Astrocyte of the cerebellum (primary cell): ENCODE measurements around the gene CXorf65.

Source experiments
- DNase-seq: peaks from one replicate; pipeline ENCODE4 v3.0.0-alpha.2; 2011; ENCODE audit warnings: low read depth
- H3K4me3 ChIP-seq: 2 replicates; pipeline ENCODE4 v1.5.1; 2011; ENCODE audit warnings: mild to moderate bottlenecking, low read depth, low read length, moderate library complexity
- CTCF ChIP-seq: IDR thresholded peaks from 2 replicates; pipeline ENCODE4 v1.5.1; 2012; ENCODE audit warnings: low read length, low read depth, moderate library complexity, mild to moderate bottlenecking; ENCODE audit errors: missing control alignments
- in situ Hi-C: cut with HindIII; loops from 2 replicates; pipeline ENCODE4 v1.10.0; 2017; ENCODE audit warnings: low sequenced_read_pairs

The CXorf65 gene

DNA sequence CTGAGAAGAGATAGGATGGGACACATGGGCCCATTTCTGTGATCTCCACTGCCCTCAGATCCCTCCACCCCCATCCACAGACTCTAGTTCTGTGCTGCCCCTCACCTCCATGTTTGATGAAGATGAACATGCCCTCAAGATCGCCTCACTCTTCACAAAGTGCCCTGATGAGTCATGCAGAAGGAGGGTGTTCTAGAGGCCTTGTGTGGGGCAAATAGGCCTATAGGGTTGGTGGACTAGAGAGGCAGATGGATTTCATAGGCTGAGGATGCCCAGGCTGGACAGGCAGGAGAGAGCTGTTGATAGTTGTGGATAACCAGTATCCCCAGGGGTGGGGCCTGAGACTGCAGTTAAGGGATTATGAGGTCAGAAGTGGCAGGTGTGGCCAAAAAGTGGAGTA is at the start of gene CXorf65:
TSS of gene CXorf65 (minus strand) at position 314 of the 400 bp plus-strand sequence. CDS start at position 130, 184 bp downstream.
- in situ Hi-C loops: no loop called here
- no peak for TF ChIP-seq CTCF
- DNase-seq: no peak
- no peak within 1 kb of the TSS for H3K4me3 ChIP-seq

- no peak for TF ChIP-seq CTCF
- H3K4me3 ChIP-seq: no peak overlapping the region
- no peak for DNase-seq
- in situ Hi-C loops: no loop called here
Observed at GRCh38 chrX:71154641-71155040, 48.1 kb upstream of the CXorf65 start.

DNA sequence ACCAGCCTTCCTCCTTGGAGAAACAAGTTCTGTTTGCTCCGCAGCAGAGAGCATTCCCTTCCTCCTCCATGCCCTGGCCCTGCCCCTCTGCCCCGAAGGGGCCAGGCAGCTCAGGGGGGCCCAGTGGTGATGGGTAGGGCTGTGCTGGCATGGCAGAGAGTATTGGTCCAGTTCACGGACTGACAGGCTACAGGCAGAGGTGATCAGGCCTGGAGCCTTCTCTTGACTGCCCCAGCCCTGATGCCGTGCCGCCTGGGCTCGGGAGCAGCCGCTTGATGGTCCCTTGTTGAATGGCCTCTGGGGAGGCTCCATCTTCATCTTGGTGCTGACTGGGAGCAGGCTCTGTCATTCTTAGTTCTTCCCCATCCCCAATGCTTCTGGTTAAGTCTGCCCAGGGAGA is 47.7 kb upstream of the CXorf65 start:
- DNase-seq: no peak
- in situ Hi-C loops: no loop called here
- no peak overlapping the region for H3K4me3 ChIP-seq
- no peak for TF ChIP-seq CTCF

DNA sequence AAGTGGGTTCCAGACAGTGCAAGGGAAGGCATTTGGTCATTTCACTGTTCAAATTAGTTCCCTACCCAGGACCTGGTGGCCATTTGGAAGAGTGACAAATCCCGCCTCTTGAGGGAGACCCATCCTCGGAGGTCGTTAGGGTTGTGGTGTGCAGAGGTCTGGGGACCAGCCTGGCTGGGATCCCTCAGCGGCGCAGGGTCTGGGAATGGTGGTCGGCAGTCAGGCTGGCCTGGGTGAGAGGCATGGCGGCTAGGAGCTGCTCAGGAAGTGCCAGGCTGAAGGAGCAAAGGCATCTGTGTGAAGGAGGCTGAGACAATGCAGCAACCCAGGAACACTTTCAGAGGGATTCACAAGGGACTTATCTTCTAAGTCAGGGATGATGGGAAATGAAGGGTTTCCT is 44.8 kb upstream of the CXorf65 start:
- H3K4me3 ChIP-seq: no peak overlapping the region
- in situ Hi-C loops: no loop called here
- TF ChIP-seq CTCF: no peak
- no peak for DNase-seq

- in situ Hi-C loops: no loop called here
- no peak for TF ChIP-seq CTCF
- no peak overlapping the region for H3K4me3 ChIP-seq
- no peak for DNase-seq
Observed at GRCh38 chrX:71148278-71148663, 41.7 kb upstream of the CXorf65 start.

DNA sequence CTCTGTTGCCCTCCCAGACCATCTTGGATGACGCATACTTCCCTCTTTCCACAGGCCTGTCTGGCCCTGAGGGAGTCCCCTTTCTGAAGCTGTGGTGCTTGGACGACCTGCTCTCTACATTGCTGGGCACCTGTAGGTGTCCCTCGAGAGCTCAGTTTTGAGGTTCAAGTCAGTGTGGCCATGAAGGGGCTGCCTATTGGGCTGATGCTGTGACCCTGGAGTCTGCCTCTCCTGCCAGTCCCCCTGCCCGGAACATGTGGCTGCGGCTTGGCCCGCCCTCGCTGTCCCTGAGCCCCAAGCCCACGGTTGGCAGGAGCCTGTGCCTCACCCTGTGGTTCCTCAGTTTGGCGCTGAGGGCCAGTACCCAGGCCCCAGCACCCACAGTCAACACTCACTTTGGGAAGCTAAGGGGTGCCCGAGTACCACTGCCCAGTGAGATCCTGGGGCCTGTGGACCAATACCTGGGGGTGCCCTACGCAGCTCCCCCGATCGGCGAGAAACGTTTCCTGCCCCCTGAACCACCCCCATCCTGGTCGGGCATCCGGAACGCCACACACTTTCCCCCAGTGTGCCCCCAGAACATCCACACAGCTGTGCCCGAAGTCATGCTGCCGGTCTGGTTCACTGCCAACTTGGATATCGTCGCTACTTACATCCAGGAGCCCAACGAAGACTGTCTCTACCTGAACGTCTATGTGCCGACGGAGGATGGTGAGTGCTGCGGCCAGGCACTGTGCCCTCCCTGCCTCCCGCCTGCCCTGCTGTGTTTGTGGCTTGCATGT is 41.1 kb upstream of the CXorf65 start:
- DNase-seq: no peak
- TF ChIP-seq CTCF: no peak
- in situ Hi-C loops: no loop called here
- H3K4me3 ChIP-seq: no peak overlapping the region
